ENCODE data around the gene TTC6.

DNA sequence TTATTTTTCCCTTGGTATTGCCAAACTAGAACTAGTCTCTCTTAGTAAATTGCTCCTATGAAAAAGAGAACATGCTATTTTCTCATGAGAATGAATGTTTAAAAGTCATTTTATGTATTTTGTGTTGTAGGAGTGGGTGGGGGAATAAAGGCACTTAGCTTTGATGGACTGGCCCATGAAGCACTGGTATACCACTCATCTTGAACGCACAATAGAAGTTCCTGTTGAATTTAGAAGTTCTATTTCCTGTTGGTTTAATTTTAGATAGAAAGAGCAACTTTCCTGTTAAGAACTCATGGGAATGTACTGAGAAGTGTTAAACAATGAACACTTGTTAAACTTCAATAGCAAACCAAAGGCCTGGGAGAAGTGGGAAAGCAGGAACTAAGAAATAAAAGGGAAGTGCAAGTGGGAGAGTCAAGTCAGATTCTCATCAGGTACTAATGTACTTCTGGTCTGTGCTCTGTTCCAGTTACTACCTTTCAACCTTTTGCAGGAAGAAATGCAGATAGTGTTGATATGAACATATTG is 23.1 kb downstream of the TTC6 start:
- TF ChIP-seq BHLHE40 (IDR thresholded peaks at IDR 0.05; ENCODE audit: low read depth, low read length): no peak
- no peak for TF ChIP-seq CEBPB (IDR thresholded peaks at IDR 0.05)
- no peak for TF ChIP-seq ZSCAN20 (CRISPR knock-in tag; IDR thresholded peaks at IDR 0.05)
- TF ChIP-seq, protein P1, sequence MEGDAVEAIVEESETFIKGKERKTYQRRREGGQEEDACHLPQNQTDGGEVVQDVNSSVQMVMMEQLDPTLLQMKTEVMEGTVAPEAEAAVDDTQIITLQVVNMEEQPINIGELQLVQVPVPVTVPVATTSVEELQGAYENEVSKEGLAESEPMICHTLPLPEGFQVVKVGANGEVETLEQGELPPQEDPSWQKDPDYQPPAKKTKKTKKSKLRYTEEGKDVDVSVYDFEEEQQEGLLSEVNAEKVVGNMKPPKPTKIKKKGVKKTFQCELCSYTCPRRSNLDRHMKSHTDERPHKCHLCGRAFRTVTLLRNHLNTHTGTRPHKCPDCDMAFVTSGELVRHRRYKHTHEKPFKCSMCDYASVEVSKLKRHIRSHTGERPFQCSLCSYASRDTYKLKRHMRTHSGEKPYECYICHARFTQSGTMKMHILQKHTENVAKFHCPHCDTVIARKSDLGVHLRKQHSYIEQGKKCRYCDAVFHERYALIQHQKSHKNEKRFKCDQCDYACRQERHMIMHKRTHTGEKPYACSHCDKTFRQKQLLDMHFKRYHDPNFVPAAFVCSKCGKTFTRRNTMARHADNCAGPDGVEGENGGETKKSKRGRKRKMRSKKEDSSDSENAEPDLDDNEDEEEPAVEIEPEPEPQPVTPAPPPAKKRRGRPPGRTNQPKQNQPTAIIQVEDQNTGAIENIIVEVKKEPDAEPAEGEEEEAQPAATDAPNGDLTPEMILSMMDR (IDR thresholded peaks at IDR 0.05): no peak
- no peak for TF ChIP-seq HOXA7 (CRISPR knock-in tag; IDR thresholded peaks at IDR 0.05)
- no peak for TF ChIP-seq POLR2A (IDR thresholded peaks at IDR 0.05; ENCODE audit: low read length)
- TF ChIP-seq, protein P2, sequence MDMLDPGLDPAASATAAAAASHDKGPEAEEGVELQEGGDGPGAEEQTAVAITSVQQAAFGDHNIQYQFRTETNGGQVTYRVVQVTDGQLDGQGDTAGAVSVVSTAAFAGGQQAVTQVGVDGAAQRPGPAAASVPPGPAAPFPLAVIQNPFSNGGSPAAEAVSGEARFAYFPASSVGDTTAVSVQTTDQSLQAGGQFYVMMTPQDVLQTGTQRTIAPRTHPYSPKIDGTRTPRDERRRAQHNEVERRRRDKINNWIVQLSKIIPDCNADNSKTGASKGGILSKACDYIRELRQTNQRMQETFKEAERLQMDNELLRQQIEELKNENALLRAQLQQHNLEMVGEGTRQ (IDR thresholded peaks at IDR 0.05): no peak
